Measurements from ENCODE around the gene SRD5A3.
"Not testable (repeated sequence)": the region's sequence is repeated elsewhere in the genome, so short reads cannot be mapped to it uniquely, and the experiment has no call there.

The SRD5A3 gene

DNA sequence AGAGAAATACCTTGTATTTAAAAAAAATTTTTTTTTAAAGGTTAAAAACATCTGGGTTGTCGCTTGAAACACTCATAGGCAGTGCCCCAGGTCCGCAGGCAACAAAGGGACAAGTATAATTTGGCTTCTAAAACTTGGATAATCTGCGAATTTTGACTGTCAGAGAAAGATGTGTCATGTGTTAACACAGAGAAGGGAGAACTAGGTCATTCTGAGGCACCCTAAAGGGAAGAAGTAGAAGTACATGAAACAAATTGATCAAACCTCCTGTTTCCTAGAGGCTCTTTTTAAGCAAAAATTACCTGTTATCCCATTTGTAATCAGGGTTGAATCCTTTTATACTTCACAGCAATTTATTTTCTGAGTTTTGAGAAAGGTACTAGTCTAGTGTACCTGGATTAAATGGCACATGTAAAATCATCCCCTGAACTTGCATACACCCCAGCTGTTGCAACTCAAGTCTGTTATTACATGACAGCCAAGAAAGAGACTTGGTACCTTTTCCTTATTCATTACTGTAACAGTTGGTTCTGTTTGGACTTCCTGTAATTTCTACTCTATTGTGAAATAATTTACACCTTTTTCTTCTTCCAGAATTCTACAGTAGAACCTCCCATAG lies 1.7 kb downstream of the SRD5A3 start:
- no peak for DNase-seq (ENCODE audit: low spot score)
- no peak for TF ChIP-seq CTCF (IDR thresholded peaks at IDR 0.05; ENCODE audit: extremely low read depth, missing control alignments)

- DNase-seq (ENCODE audit: low spot score), result no peak
- no peak for TF ChIP-seq CTCF (IDR thresholded peaks at IDR 0.05; ENCODE audit: extremely low read depth, missing control alignments)
Observed at GRCh38 chr4:55348466-55348865, 2.4 kb downstream of the SRD5A3 start.

DNA sequence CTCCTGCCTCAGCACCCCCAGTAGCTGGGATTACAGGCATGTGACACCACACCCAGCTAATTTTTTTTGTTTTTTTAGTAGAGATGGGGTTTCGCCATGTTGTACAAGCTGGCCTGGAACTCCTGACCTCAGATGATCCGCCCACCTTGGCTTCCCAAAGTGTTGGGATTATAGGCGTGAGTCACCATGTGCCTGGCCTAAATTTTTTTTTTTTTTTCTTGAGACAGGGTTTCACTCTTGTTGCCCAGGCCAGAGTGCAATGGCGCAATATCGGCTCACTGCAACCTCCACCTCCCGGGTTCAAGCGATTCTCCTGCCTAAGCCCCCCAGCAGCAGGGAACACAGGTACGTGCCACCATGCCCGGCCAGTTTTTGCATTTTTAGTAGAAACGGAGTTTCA lies 4.8 kb downstream of the SRD5A3 start:
- DNase-seq (ENCODE audit: low spot score), result not testable (repeated sequence)

DNA sequence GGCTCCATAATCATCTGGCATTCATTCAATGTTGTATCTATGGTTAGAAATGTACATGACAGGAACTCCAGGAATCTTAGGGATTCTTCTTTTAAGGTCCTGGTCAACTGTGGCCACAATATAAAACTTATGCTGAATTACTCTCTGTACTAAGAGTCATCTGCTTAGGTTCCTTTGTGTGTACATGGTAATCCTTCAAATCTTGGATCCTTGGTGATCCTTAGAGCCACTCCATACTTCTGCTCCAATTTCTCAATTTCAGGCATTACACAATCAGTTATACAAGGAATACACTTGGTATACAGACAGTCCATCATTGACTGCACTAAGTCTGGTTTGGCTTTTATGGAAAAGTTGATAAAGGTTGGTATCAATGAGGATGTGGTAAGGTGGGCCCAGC lies 5.8 kb downstream of the SRD5A3 start:
- TF ChIP-seq CTCF (IDR thresholded peaks at IDR 0.05; ENCODE audit: extremely low read depth, missing control alignments), result no peak
- DNase-seq (ENCODE audit: low spot score), result no peak

DNA sequence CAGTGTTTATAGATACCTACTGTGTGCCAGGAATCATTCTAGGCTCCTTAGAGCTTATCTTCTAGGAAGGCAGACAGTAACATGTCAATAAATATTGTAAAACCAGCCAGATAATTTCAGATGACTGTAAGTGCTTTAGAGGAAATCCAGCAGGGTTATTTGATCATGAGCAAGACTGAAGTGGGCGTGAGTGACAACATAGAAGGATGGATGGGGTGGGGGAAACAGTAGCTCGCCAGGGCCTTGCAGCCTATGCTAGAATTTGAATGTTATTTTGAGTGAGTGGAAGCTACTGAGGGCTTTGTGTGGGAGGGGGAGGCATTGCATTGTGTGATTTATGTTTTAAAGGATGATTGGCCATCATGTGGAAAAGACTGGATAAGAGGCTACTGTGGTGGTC lies 6.7 kb downstream of the SRD5A3 start:
- DNase-seq (ENCODE audit: low spot score), result no peak
- TF ChIP-seq CTCF (IDR thresholded peaks at IDR 0.05; ENCODE audit: extremely low read depth, missing control alignments), result no peak

DNA sequence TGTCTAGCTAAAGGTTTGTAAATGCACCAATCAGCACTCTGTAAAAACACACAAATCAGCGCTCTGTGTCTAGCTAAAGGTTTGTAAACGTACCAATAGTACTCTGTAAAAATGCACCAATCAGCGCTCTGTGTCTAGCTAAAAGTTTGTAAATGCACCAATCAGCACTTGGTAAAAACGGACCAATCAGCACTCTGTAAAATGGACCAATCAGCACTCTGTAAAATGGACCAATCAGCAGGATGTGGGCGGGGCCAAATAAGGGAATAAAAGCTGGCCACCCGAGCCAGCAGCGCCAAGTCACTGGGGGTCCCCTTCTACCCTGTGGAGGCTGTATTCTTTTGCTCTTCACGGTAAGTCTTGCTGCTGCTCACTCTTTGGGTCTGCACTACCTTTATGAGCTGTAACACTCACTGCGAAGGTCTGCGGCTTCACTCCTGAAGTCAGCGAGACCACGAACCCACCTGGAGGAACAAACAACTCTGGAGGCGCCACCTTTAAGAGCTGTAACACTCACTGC lies 7.2 kb downstream of the SRD5A3 start:
- not testable (repeated sequence) for DNase-seq (ENCODE audit: low spot score)

- TF ChIP-seq CTCF (IDR thresholded peaks at IDR 0.05; ENCODE audit: extremely low read depth, missing control alignments), result no peak
Observed at GRCh38 chr4:55354648-55355047, 8.6 kb downstream of the SRD5A3 start.

DNA sequence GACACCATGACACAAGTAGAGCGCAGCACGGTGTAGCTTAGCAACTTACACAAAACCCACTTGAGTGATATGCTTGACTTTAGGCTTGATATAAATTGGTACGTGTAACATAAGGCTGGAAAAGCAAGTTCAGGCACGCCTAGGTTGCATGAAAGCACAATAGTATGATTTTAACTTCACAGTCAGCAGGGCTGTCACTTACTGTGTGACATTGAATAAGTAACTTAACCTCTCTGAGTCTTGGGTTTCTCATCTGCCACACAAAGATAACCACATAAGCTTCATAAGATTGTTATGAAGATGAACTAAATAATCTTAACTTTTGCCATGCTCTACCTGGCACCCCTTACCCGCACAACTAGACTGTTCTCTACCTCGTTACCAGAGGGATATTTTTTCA lies 9.5 kb downstream of the SRD5A3 start:
- no peak for TF ChIP-seq CTCF (IDR thresholded peaks at IDR 0.05; ENCODE audit: extremely low read depth, missing control alignments)
- no peak for DNase-seq (ENCODE audit: low spot score)

More at GRCh38 chr4:55354648-55355047, 8.6 kb downstream of the SRD5A3 start:
- DNase-seq (ENCODE audit: low spot score), result no peak
